Right lobe of liver (tissue), 4 donors: ENCODE results near the gene C1RL.

Experiments
- POLR2A ChIP-seq: fragments of 450-650 bp; IDR thresholded peaks from one replicate; pipeline ENCODE4 v1.6.1; 2017; ENCODE audit warnings: antibody characterized with exemption, mild to moderate bottlenecking
- TF ChIP-seq, protein P1 (sequence below), 4 donors: fragments of 200-600 bp in 3 of 4; fragments of 450-650 bp in 1 of 4; IDR thresholded peaks; one replicate each; pipeline versions ENCODE4 v1.5.1 to v1.8.0; 2016 to 2022; ENCODE audit warnings: antibody characterized with exemption in 4 of 4, mild to moderate bottlenecking in 2 of 4
- donor health status: DM: no; HTN: no; CAD: no.
- donor health status: DM: no; HTN: no; CAD: no.
- donor health status: DM: no; HTN: yes; CAD: no.

DNA sequence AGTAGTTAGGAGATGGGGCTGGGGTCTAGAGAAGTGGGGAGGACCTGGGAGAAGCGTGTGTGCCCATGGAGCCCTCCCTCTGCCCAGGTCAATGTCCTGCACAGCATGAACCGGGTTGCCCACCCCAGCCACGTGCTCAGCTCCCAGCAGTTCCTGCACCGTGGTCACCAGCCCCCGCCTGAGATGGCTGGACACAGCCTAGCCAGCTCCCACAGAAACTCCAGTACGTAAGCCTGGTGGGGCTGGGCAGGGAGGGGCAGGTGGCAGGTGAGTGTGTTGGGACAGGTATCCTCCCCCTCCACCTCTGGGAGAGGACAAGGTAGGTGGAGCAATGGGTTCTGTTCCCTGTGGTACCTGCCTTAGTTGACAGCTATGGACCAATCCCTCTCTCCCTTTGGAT lies 41.8 kb upstream of the C1RL start:
- TF ChIP-seq, protein P1, sequence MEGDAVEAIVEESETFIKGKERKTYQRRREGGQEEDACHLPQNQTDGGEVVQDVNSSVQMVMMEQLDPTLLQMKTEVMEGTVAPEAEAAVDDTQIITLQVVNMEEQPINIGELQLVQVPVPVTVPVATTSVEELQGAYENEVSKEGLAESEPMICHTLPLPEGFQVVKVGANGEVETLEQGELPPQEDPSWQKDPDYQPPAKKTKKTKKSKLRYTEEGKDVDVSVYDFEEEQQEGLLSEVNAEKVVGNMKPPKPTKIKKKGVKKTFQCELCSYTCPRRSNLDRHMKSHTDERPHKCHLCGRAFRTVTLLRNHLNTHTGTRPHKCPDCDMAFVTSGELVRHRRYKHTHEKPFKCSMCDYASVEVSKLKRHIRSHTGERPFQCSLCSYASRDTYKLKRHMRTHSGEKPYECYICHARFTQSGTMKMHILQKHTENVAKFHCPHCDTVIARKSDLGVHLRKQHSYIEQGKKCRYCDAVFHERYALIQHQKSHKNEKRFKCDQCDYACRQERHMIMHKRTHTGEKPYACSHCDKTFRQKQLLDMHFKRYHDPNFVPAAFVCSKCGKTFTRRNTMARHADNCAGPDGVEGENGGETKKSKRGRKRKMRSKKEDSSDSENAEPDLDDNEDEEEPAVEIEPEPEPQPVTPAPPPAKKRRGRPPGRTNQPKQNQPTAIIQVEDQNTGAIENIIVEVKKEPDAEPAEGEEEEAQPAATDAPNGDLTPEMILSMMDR (IDR thresholded peaks at IDR 0.05), result no peak
- no peak for TF ChIP-seq POLR2A
